HG03460 (cell line): ENCODE measurements around the gene CYB5R3.
"Not testable (repeated sequence)": the region's sequence is repeated elsewhere in the genome, so short reads cannot be mapped to it uniquely, and the experiment has no call there.

Source experiments
- ATAC-seq: cut with Tn5 transposase; IDR thresholded peaks from one replicate; pipeline ENCODE4 v1.9.1; 2021; ENCODE audit not compliant: unreplicated experiment

CYB5R3 gene

GRCh38 chr22:42575996-42576574 is 73.1 kb downstream of the CYB5R3 start:
- ATAC-seq, result not testable (repeated sequence)

GRCh38 chr22:42574468-42574867 is 74.7 kb downstream of the CYB5R3 start:
- ATAC-seq, result not testable (repeated sequence)

GRCh38 chr22:42574046-42574445 is 75.1 kb downstream of the CYB5R3 start:
- not testable (repeated sequence) for ATAC-seq

- ATAC-seq, result not testable (repeated sequence)
Measured at GRCh38 chr22:42571068-42571467, 78.1 kb downstream of the CYB5R3 start.

GRCh38 chr22:42570580-42570979 is 78.6 kb downstream of the CYB5R3 start:
- ATAC-seq, result not testable (repeated sequence)

DNA sequence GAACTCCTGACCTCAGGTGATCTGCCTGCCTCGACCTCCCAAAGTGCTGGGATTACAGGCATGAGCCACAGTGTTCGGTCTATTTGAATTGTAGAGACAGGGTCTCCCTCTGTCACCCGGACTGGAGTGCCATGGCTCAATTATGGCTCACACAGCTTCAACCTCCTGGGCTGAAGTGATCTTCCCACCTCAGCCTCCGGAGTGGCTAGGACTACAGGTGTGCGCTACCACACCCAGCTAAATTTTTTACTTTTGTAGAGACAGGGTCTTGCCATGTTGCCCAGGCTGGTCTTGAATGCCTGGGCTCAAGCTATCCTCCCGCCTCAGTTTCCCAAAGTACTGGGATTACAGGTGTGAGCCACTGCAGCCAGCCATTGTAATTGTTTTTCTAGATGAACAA is 81.2 kb downstream of the CYB5R3 start:
- ATAC-seq, result not testable (repeated sequence)
